HG02642 (cell line): ENCODE measurements around the gene CALY.

Source experiments
- ATAC-seq: cut with Tn5 transposase; IDR thresholded peaks from one replicate; pipeline ENCODE4 v1.9.1; 2021; ENCODE audit warnings: mild to moderate bottlenecking; ENCODE audit not compliant: unreplicated experiment, poor library complexity

The CALY gene

GRCh38 chr10:133276435-133277201 is 60.1 kb downstream of the CALY start, which contains the start of gene ADAM8:
Gene ADAM8 (minus strand): TSS chr10:133276868. CDS start chr10:133276817, 51 bp downstream.
- ATAC-seq, result peak; percentile 41

GRCh38 chr10:133276100-133276434 is 60.6 kb downstream of the CALY start:
- no peak for ATAC-seq

- peak; percentile 32 for ATAC-seq
These were observed 61.0 kb downstream of the CALY start for GRCh38 chr10:133275684-133276092.

GRCh38 chr10:133274751-133275683 is 61.7 kb downstream of the CALY start:
- peak; percentile 59 for ATAC-seq
